Stimulated activated CD4-positive, alpha-beta T cell treated with anti-CD3 and anti-CD28 coated beads, Interleukin-12 subunit alpha, Interleukin-12 subunit beta, amount 100 ng/mL, for 4 hours (primary cell): ENCODE measurements around the gene CCNI2.

Source experiments
- DNase-seq: peaks from one replicate; pipeline ENCODE4 v3.0.0-alpha.2; 2020

The CCNI2 gene

GRCh38 chr5:132750471-132751230, 3.4 kb downstream of the CCNI2 start:
- no peak for DNase-seq

- DNase-seq = peak; percentile 17
Measured at GRCh38 chr5:132751444-132751843, 4.2 kb downstream of the CCNI2 start.

- no peak for DNase-seq
Measured at GRCh38 chr5:132751971-132752580, 4.8 kb downstream of the CCNI2 start.

GRCh38 chr5:132752581-132753125, 5.4 kb downstream of the CCNI2 start:
- DNase-seq = no peak

- DNase-seq = no peak
Measured at GRCh38 chr5:132753135-132753987, 6.1 kb downstream of the CCNI2 start.

- no peak for DNase-seq
Measured at GRCh38 chr5:132754111-132754510, 6.9 kb downstream of the CCNI2 start.

- no peak for DNase-seq
Measured at GRCh38 chr5:132754947-132755346, 7.7 kb downstream of the CCNI2 start.

- DNase-seq = no peak
Measured at GRCh38 chr5:132756542-132756941, 9.3 kb downstream of the CCNI2 start.

- no peak for DNase-seq
Measured at GRCh38 chr5:132758451-132758850, 11.2 kb downstream of the CCNI2 start.

- no peak for DNase-seq
Measured at GRCh38 chr5:132759114-132760048, 12.2 kb downstream of the CCNI2 start.

GRCh38 chr5:132760049-132760420, 12.8 kb downstream of the CCNI2 start:
- DNase-seq = no peak

GRCh38 chr5:132760601-132761317, 13.5 kb downstream of the CCNI2 start:
- no peak for DNase-seq

GRCh38 chr5:132761321-132762240, 14.4 kb downstream of the CCNI2 start:
- no peak for DNase-seq

GRCh38 chr5:132762246-132763000, 15.2 kb downstream of the CCNI2 start:
- no peak for DNase-seq

- no peak for DNase-seq
Measured at GRCh38 chr5:132763181-132764036, 16.2 kb downstream of the CCNI2 start.

- DNase-seq = no peak
Measured at GRCh38 chr5:132764051-132764450, 16.8 kb downstream of the CCNI2 start.

- no peak for DNase-seq
Measured at GRCh38 chr5:132764671-132765238, 17.5 kb downstream of the CCNI2 start.

- DNase-seq = no peak
Measured at GRCh38 chr5:132765311-132766019, 18.2 kb downstream of the CCNI2 start.
